Suprapubic skin (tissue), 3 donors: ENCODE data around the gene MOBP.

Experiments used
- POLR2AphosphoS5 ChIP-seq, 3 donors: sonication (generic); formaldehyde crosslinking; IDR thresholded peaks; one replicate each; pipeline ENCODE4 v1.6.1; 2017; ENCODE audit warnings: antibody characterized with exemption in 3 of 3
- TF ChIP-seq, protein P1 (sequence below), 2 donors: fragments of 200-600 bp in 1 of 2; fragments of 450-650 bp in 1 of 2; sonication (generic) in 1 of 2; IDR thresholded peaks; one replicate each; pipeline ENCODE4 v1.5.1; 2016 to 2019; ENCODE audit warnings: antibody characterized with exemption in 2 of 2, mild to moderate bottlenecking in 1 of 2, moderate library complexity in 1 of 2

DNA sequence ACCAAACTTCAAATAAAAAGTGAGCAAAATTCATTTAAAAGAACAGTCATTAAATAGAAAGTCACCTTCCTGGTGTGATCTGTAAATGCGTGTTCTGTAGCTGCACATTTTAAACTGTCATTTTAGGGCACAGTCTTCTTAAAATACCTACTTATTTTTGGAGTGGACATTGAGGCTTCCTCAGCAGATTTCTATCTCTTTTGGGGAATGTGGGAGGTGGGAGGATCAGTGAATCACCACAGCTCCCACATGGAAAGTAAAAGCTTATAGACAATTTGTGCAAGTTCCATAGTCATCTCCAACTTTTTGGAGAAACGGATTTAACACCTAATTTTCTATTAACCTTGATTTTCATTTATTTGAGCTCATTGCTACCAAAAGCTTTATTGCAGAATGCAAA lies 21.0 kb upstream of the MOBP start:
- TF ChIP-seq, protein P1, sequence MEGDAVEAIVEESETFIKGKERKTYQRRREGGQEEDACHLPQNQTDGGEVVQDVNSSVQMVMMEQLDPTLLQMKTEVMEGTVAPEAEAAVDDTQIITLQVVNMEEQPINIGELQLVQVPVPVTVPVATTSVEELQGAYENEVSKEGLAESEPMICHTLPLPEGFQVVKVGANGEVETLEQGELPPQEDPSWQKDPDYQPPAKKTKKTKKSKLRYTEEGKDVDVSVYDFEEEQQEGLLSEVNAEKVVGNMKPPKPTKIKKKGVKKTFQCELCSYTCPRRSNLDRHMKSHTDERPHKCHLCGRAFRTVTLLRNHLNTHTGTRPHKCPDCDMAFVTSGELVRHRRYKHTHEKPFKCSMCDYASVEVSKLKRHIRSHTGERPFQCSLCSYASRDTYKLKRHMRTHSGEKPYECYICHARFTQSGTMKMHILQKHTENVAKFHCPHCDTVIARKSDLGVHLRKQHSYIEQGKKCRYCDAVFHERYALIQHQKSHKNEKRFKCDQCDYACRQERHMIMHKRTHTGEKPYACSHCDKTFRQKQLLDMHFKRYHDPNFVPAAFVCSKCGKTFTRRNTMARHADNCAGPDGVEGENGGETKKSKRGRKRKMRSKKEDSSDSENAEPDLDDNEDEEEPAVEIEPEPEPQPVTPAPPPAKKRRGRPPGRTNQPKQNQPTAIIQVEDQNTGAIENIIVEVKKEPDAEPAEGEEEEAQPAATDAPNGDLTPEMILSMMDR (IDR thresholded peaks at IDR 0.05), result no peak
- TF ChIP-seq POLR2AphosphoS5 (IDR thresholded peaks at IDR 0.05), result no peak
